Endothelial cell of umbilical vein (primary cell): ENCODE data around the gene PDE11A. TPM values are rescaled to one million over a fixed set of nuclear protein-coding genes. Genes with fewer than 3 reads are reported as not detected.

Source experiments
- BruUV-seq: library from RNA; stranded (reverse); fragments of 400-500 nt; replicated peaks from 2 replicates; lab custom pipeline; 2021; lab: Mats Ljungman, UMichigan
- CTCF ChIA-PET: fragments of 300-600, 350-600 bp; sonication (Branson Sonifier 250); formaldehyde crosslinking; loops from one replicate; lab custom pipeline; 2021; ENCODE audit warnings: antibody characterized with exemption, inconsistent platforms; lab: Charles Lee
- POLR2A ChIA-PET: fragments of 300-600, 350-600 bp; sonication (Branson Sonifier 250); formaldehyde crosslinking; loops from one replicate; lab custom pipeline; 2021; ENCODE audit warnings: antibody characterized with exemption, inconsistent platforms; lab: Charles Lee
- DNase-seq: peaks from one replicate; pipeline ENCODE4 v3.0.0-alpha.2; 2011; ENCODE audit warnings: low read depth, low spot score
- FAIRE-seq: peaks from 2 replicates; lab custom pipeline; 2011; peaks lifted over from hg19 to GRCh38; lab: Jason Lieb, UNC
- H2AFZ ChIP-seq: 2 replicates; pipeline ENCODE4 v1.6.0; 2012; ENCODE audit warnings: low read depth, low read length, control low read depth, inconsistent platforms
- H3K27ac ChIP-seq: 2 replicates; pipeline ENCODE4 v1.5.1; 2011; ENCODE audit warnings: low read depth, mild to moderate bottlenecking, control low read depth, low read length, moderate library complexity; ENCODE audit not compliant: insufficient read depth
- H3K27me3 ChIP-seq, 2 experiments: 2 replicates each; pipeline versions ENCODE4 v1.6.0 to v1.6.1; 2011; ENCODE audit warnings: low read length in 2 of 2, mixed read lengths in 1 of 2; ENCODE audit not compliant: control insufficient read depth in 2 of 2, insufficient read depth in 2 of 2
- H3K36me3 ChIP-seq, 2 experiments: 2 replicates in 1 of 2; 3 replicates in 1 of 2; pipeline ENCODE4 v1.5.1; 2011; ENCODE audit warnings: low read length in 2 of 2, mild to moderate bottlenecking in 1 of 2, moderate library complexity in 1 of 2; ENCODE audit not compliant: control insufficient read depth in 2 of 2, insufficient read depth in 2 of 2; ENCODE audit errors: extremely low read depth in 1 of 2
- H3K4me1 ChIP-seq: 3 replicates; pipeline ENCODE4 v1.5.1; 2011; ENCODE audit warnings: mild to moderate bottlenecking, low read length; ENCODE audit not compliant: control insufficient read depth, insufficient read depth; ENCODE audit errors: extremely low read depth
- H3K4me2 ChIP-seq: 2 replicates; pipeline ENCODE4 v1.6.1; 2011; ENCODE audit warnings: low read length, control low read depth, mixed read lengths; ENCODE audit not compliant: insufficient read depth
- H3K4me3 ChIP-seq, 3 experiments: fragments of 200-600 bp in 1 of 3; sonication (generic), shearing (Covaris generic) in 1 of 3; replicated peaks in 1 of 3; 2 replicates each; pipeline ENCODE4 v1.5.1; 2011 to 2016; ENCODE audit warnings: control low read depth in 3 of 3, low read length in 3 of 3, mild to moderate bottlenecking in 2 of 3, inconsistent platforms in 1 of 3, low read depth in 1 of 3, moderate library complexity in 1 of 3; ENCODE audit not compliant: insufficient read depth in 1 of 3
- H3K79me2 ChIP-seq: 2 replicates; pipeline ENCODE4 v1.6.0; 2012; ENCODE audit warnings: low read length, inconsistent platforms; ENCODE audit not compliant: control insufficient read depth, insufficient read depth
- H3K9ac ChIP-seq: replicated peaks from 2 replicates; pipeline ENCODE3; 2011; ENCODE audit warnings: low read length, control low read depth; ENCODE audit not compliant: insufficient read depth; ENCODE audit errors: extremely low read depth
- H3K9me1 ChIP-seq: replicated peaks from 3 replicates; pipeline ENCODE4 v1.6.0; 2011; ENCODE audit warnings: mild to moderate bottlenecking, low read length; ENCODE audit not compliant: control insufficient read depth, insufficient read depth; ENCODE audit errors: extremely low read depth
- H3K9me3 ChIP-seq: replicated peaks from 2 replicates; pipeline ENCODE4 v1.5.1; 2012; ENCODE audit warnings: low read length, inconsistent platforms; ENCODE audit not compliant: control insufficient read depth, insufficient read depth
- H4K20me1 ChIP-seq: replicated peaks from 2 replicates; pipeline ENCODE3; 2011; ENCODE audit warnings: mild to moderate bottlenecking, low read length; ENCODE audit not compliant: control insufficient read depth, insufficient read depth; ENCODE audit errors: extremely low read depth
- EZH2 ChIP-seq: IDR thresholded peaks from 2 replicates; pipeline ENCODE4 v1.6.1; 2012; ENCODE audit warnings: borderline replicate concordance, low read depth, mild to moderate bottlenecking, moderate library complexity, low read length, inconsistent platforms; ENCODE audit not compliant: severe bottlenecking
- FOS ChIP-seq: IDR thresholded peaks from 2 replicates; pipeline ENCODE4 v1.6.1; 2011; ENCODE audit warnings: mild to moderate bottlenecking, low read length, moderate library complexity, borderline replicate concordance; ENCODE audit not compliant: insufficient read depth
- GATA2 ChIP-seq: IDR thresholded peaks from 2 replicates; pipeline ENCODE4 v1.7.0; 2011; ENCODE audit warnings: low read depth, mild to moderate bottlenecking, moderate library complexity, mixed read lengths, low read length; ENCODE audit not compliant: insufficient read length, insufficient read depth
- JUN ChIP-seq: IDR thresholded peaks from 2 replicates; pipeline ENCODE4 v1.6.1; 2011; ENCODE audit warnings: borderline replicate concordance, low read depth; ENCODE audit not compliant: insufficient read length, insufficient read depth
- MYC ChIP-seq: IDR thresholded peaks from one replicate; pipeline ENCODE4 v1.6.1; 2011; ENCODE audit warnings: mild to moderate bottlenecking, low read depth, low read length
- POLR2A ChIP-seq: IDR thresholded peaks from 2 replicates; pipeline ENCODE4 v1.6.1; 2012; ENCODE audit warnings: low read depth, mild to moderate bottlenecking, control low read depth, low read length
- POLR2AphosphoS5 ChIP-seq: IDR thresholded peaks from 2 replicates; pipeline ENCODE4 v1.6.1; 2012; ENCODE audit warnings: low read depth, mild to moderate bottlenecking, control low read depth, low read length, moderate library complexity; ENCODE audit not compliant: insufficient read depth
- dilution Hi-C: fragments of 300-500 bp; cut with MboI; formaldehyde crosslinking; loops from one replicate; pipeline ENCODE4 v1.15.0; 2019; ENCODE audit warnings: low sequenced_read_pairs; ENCODE audit not compliant: extremely low pct_ligation_motif_present
- intact Hi-C: fragments of 100-400 bp; cut with micrococcal nuclease; formaldehyde crosslinking; loops from one replicate; pipeline ENCODE4 v1.10.0; 2022
- polyA plus RNA-seq, 4 experiments: library from polyadenylated mRNA; depleted of rRNA in 3 of 4; stranded (reverse) in 3 of 4; unstranded in 1 of 4; fragments of >200 nt; gene quantifications; 2 replicates each; pipeline versions ENCODE4 v1.2.1 to v1.2.3, GENCODE V29; 2011 to 2012; ENCODE audit warnings: missing spikeins in 1 of 4
- total RNA-seq: library from RNA; stranded (reverse); gene quantifications from 2 replicates; pipeline ENCODE4 v1.2.3, GENCODE V29; 2021
- TF ChIP-seq, protein P1 (sequence below): IDR thresholded peaks from 2 replicates; pipeline ENCODE4 v1.6.1; 2011; ENCODE audit not compliant: insufficient read depth, insufficient read length
- TF ChIP-seq, protein P2 (sequence below), 2 donors: IDR thresholded peaks; 1 replicate in 1 of 2; 2 replicates in 1 of 2; pipeline ENCODE4 v1.5.1; 2011; ENCODE audit warnings: low read length in 2 of 2, mild to moderate bottlenecking in 2 of 2, moderate library complexity in 2 of 2, control low read depth in 1 of 2, inconsistent platforms in 1 of 2, low read depth in 1 of 2; ENCODE audit not compliant: insufficient read depth in 1 of 2; ENCODE audit errors: extremely low read depth in 1 of 2

Gene PDE11A
- total and polyA plus RNA-seq, 2 donors (not counting 3 experiments of a cell fraction or from before 2014, with no cell fraction given) = 0.07 to 0.51 TPM

DNA sequence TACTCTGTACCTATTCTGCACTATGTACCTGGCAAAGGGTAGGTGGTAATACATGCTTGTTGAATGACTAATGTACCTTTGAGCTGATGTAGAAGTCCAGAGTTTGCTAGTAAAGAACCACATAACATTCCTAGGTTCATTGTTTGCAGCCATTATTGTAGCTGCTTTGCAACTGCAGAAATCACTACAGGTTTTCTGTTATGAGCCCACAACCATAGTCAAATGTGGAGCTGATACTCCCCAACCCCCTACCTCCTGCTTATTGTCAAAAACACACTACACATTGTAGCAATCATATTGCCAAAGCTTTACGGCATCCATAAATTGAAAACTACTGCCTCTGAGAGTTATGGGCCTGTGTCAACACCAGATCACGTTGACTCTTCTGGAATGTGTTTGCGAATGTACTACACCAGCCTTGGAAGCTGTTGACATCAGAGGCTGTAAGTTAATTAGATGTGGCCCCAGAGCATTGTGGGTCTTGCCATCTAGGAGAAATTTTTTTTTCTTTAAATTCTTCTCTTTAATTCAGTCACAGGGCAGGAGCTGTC, 493.0 kb downstream of the PDE11A start:
- H3K4me3 ChIP-seq = no peak overlapping the region
- H4K20me1 ChIP-seq = no peaks in the 10 kb centered on the region
- FAIRE-seq = no peak
- DNase-seq = no peak
- H2AFZ ChIP-seq = no peak overlapping the region
- no peak for TF ChIP-seq POLR2AphosphoS5
- TF ChIP-seq, protein P1, sequence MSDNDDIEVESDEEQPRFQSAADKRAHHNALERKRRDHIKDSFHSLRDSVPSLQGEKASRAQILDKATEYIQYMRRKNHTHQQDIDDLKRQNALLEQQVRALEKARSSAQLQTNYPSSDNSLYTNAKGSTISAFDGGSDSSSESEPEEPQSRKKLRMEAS = no peak
- no peak for TF ChIP-seq GATA2
- no peak for TF ChIP-seq EZH2
- no peak for TF ChIP-seq FOS
- no peak for TF ChIP-seq POLR2A
- TF ChIP-seq, protein P2, sequence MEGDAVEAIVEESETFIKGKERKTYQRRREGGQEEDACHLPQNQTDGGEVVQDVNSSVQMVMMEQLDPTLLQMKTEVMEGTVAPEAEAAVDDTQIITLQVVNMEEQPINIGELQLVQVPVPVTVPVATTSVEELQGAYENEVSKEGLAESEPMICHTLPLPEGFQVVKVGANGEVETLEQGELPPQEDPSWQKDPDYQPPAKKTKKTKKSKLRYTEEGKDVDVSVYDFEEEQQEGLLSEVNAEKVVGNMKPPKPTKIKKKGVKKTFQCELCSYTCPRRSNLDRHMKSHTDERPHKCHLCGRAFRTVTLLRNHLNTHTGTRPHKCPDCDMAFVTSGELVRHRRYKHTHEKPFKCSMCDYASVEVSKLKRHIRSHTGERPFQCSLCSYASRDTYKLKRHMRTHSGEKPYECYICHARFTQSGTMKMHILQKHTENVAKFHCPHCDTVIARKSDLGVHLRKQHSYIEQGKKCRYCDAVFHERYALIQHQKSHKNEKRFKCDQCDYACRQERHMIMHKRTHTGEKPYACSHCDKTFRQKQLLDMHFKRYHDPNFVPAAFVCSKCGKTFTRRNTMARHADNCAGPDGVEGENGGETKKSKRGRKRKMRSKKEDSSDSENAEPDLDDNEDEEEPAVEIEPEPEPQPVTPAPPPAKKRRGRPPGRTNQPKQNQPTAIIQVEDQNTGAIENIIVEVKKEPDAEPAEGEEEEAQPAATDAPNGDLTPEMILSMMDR (IDR thresholded peaks at IDR 0.05; ENCODE audit: extremely low read depth in 1 of 2, insufficient read depth in 1 of 2, low read depth in 1 of 2, low read length in 2 of 2) = no peak
- no peak for TF ChIP-seq JUN
- no peak for TF ChIP-seq MYC
- no peaks in the 10 kb centered on the region for H3K9me1 ChIP-seq
- no peaks in the 10 kb centered on the region for H3K9me3 ChIP-seq
- H3K27ac ChIP-seq = no peak overlapping the region
- no peak overlapping the region for H3K9ac ChIP-seq
- H3K4me2 ChIP-seq = no peak overlapping the region
- no peaks in the 10 kb centered on the region for H3K79me2 ChIP-seq
- dilution Hi-C loops (no loop called here), intact Hi-C loops (no loop called here)
- ChIA-PET POLR2A (no interaction called here), CTCF (no interaction called here)
- H3K27me3 ChIP-seq = no peaks in the 10 kb centered on the region
- H3K4me1 ChIP-seq = no peaks in the 10 kb centered on the region
- H3K36me3 ChIP-seq = no peaks in the 10 kb centered on the region
- BruUV-seq = no TSS peak
